Suprapubic skin (tissue), 4 donors: ENCODE measurements around the gene PACRG.

Experiments
- EP300 ChIP-seq: sonication (generic); formaldehyde crosslinking; IDR thresholded peaks from one replicate; pipeline ENCODE4 v1.6.1; 2017; ENCODE audit warnings: antibody characterized with exemption
- POLR2A ChIP-seq, 2 donors: fragments of 450-650 bp; IDR thresholded peaks; one replicate each; pipeline ENCODE4 v1.6.1; 2017; ENCODE audit warnings: antibody characterized with exemption in 2 of 2, mild to moderate bottlenecking in 2 of 2, moderate library complexity in 2 of 2
- POLR2AphosphoS5 ChIP-seq, 3 donors: sonication (generic); formaldehyde crosslinking; IDR thresholded peaks; one replicate each; pipeline ENCODE4 v1.6.1; 2017; ENCODE audit warnings: antibody characterized with exemption in 3 of 3
- TF ChIP-seq, protein P1 (sequence below), 2 donors: fragments of 200-600 bp in 1 of 2; fragments of 450-650 bp in 1 of 2; sonication (generic) in 1 of 2; IDR thresholded peaks; one replicate each; pipeline ENCODE4 v1.5.1; 2016 to 2019; ENCODE audit warnings: antibody characterized with exemption in 2 of 2, mild to moderate bottlenecking in 1 of 2, moderate library complexity in 1 of 2

DNA sequence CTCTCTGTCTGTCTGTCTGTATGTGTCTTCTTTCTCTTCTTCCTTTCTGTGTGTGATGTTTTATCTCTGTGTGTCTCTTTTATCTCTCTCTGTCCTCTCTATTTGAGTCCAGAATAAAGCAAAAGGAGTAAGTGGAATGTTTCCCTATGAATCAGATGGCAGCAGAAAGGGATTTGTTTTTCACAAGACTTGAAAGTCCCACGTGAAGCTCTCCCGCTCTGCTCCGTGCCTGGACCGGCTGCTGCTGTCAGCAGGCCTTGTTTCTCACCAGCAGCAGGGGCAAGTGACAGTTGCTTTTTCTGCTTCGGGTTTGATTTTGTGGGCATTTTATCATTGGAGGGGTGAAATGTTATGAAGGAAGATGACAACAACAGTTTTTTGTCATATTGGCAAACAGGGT lies 212.7 kb downstream of the PACRG start:
- no peak for TF ChIP-seq POLR2A (IDR thresholded peaks at IDR 0.05)
- TF ChIP-seq, protein P1, sequence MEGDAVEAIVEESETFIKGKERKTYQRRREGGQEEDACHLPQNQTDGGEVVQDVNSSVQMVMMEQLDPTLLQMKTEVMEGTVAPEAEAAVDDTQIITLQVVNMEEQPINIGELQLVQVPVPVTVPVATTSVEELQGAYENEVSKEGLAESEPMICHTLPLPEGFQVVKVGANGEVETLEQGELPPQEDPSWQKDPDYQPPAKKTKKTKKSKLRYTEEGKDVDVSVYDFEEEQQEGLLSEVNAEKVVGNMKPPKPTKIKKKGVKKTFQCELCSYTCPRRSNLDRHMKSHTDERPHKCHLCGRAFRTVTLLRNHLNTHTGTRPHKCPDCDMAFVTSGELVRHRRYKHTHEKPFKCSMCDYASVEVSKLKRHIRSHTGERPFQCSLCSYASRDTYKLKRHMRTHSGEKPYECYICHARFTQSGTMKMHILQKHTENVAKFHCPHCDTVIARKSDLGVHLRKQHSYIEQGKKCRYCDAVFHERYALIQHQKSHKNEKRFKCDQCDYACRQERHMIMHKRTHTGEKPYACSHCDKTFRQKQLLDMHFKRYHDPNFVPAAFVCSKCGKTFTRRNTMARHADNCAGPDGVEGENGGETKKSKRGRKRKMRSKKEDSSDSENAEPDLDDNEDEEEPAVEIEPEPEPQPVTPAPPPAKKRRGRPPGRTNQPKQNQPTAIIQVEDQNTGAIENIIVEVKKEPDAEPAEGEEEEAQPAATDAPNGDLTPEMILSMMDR (IDR thresholded peaks at IDR 0.05) = no peak
- TF ChIP-seq POLR2AphosphoS5 (IDR thresholded peaks at IDR 0.05) = no peak
- TF ChIP-seq EP300 = no peak
